GM23248 (cell line): ENCODE results near the gene ACSL6.

Source experiments
- EZH2 ChIP-seq: fragments of 200-600 bp; sonication (generic); IDR thresholded peaks from 2 replicates; pipeline ENCODE4 v1.6.1; 2018; ENCODE audit warnings: antibody characterized with exemption, mild to moderate bottlenecking; ENCODE audit not compliant: insufficient read depth, poor library complexity, severe bottlenecking
- EZH2phosphoT487 ChIP-seq: fragments of 200-600 bp; sonication (generic); IDR thresholded peaks from 2 replicates; pipeline ENCODE4 v1.6.1; 2018; ENCODE audit warnings: antibody characterized with exemption, moderate library complexity, mild to moderate bottlenecking, low read depth; ENCODE audit not compliant: insufficient read depth

GRCh38 chr5:131916481-131916880 lies 95.0 kb downstream of the ACSL6 start:
- TF ChIP-seq EZH2 (no peak), EZH2phosphoT487 (no peak)
